HEK293 (cell line): ENCODE results near the gene MFAP5.

Source experiments
- KLF1 ChIP-seq: fragments of 450-650 bp; formaldehyde crosslinking; IDR thresholded peaks from 2 replicates; pipeline ENCODE4 v1.5.1; 2016; ENCODE audit warnings: missing biosample characterization, missing genetic modification characterization
- PRDM1 ChIP-seq: fragments of 450-650 bp; formaldehyde crosslinking; IDR thresholded peaks from 2 replicates; pipeline ENCODE4; 2016; ENCODE audit warnings: missing biosample characterization, missing genetic modification characterization
- REST ChIP-seq: fragments of 450-650 bp; formaldehyde crosslinking; IDR thresholded peaks from 2 replicates; pipeline ENCODE4 v1.5.1; 2016; ENCODE audit warnings: missing biosample characterization, missing genetic modification characterization
- TCF7L2 ChIP-seq: IDR thresholded peaks from 2 replicates; pipeline ENCODE4 v1.6.1; 2011; ENCODE audit warnings: low read depth, mild to moderate bottlenecking, inconsistent platforms, low read length, moderate library complexity, borderline replicate concordance
- ZFP41 ChIP-seq: fragments of 450-650 bp; formaldehyde crosslinking; IDR thresholded peaks from 2 replicates; pipeline ENCODE4 v1.5.1; 2016; ENCODE audit warnings: missing biosample characterization, missing genetic modification characterization, borderline replicate concordance
- ZNF266 ChIP-seq: fragments of 450-650 bp; formaldehyde crosslinking; IDR thresholded peaks from 2 replicates; pipeline ENCODE4 v1.5.1; 2016; ENCODE audit warnings: missing biosample characterization, missing genetic modification characterization, low read depth
- ZNF394 ChIP-seq: fragments of 450-650 bp; formaldehyde crosslinking; IDR thresholded peaks from 2 replicates; pipeline ENCODE4 v1.5.1; 2016; ENCODE audit warnings: missing biosample characterization, missing genetic modification characterization, mild to moderate bottlenecking, moderate library complexity, borderline replicate concordance
- ZNF530 ChIP-seq: fragments of 450-650 bp; formaldehyde crosslinking; IDR thresholded peaks from 2 replicates; pipeline ENCODE4 v1.5.1; 2016; ENCODE audit warnings: low read depth, missing biosample characterization, missing genetic modification characterization

DNA sequence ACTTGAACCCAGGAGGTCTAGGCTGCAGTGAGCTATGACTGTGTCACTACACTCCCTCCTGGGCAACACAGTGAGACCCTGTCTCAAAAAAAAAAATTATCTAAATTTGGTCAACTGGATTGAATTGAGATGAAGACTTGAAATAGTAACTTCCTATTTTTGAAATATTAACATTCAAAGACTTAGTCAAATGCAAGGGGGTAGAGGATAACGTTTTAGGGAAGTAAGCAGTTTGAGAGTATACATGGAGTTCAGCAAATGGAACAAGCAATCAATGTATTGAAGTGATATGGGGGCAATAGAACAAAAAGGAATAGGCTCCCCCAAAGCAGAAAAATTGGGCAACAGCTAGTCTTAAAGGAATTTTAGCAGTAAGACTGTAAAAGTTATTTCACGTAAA is 4.6 kb upstream of the MFAP5 start:
- TF ChIP-seq ZNF394 (tag by site-specific recombination) (no peak), PRDM1 (tag by site-specific recombination) (no peak), ZNF266 (no peak), KLF1 (tag by site-specific recombination) (no peak), TCF7L2 (no peak), ZFP41 (tag by site-specific recombination) (no peak), REST (tag by site-specific recombination) (no peak), ZNF530 (tag by site-specific recombination) (no peak)
